SK-N-SH treated with all-trans-retinoic acid at 6 μM for 48 hours (cell line): ENCODE data around the gene PAPPA.

Experiments
- ATAC-seq: fragments of 200-7000 bp; cut with Tn5 transposase; 3 replicates; pipeline ENCODE4 v1.9.1; 2020; ENCODE audit warnings: mild to moderate bottlenecking, moderate library complexity
- ARNTL ChIP-seq: fragments of 450-650 bp; formaldehyde crosslinking; IDR thresholded peaks from 2 replicates; pipeline ENCODE4 v1.5.0; 2020; ENCODE audit warnings: low read depth, mild to moderate bottlenecking, moderate library complexity, borderline replicate concordance
- CREB5 ChIP-seq: fragments of 250-450 bp; sonication (Bioruptor Pico); IDR thresholded peaks from 2 replicates; pipeline ENCODE4 v1.5.1; 2020; ENCODE audit warnings: low read depth, mild to moderate bottlenecking, moderate library complexity
- CSDC2 ChIP-seq: fragments of 250-450 bp; sonication (Bioruptor Pico); IDR thresholded peaks from 2 replicates; pipeline ENCODE4 v1.5.0; 2020; ENCODE audit warnings: mild to moderate bottlenecking, moderate library complexity
- CSRNP3 ChIP-seq: fragments of 250-450 bp; sonication (Bioruptor Pico); IDR thresholded peaks from 2 replicates; pipeline ENCODE4 v1.5.1; 2021; ENCODE audit warnings: mild to moderate bottlenecking, moderate library complexity
- GLIS3 ChIP-seq: fragments of 250-450 bp; sonication (Bioruptor Pico); IDR thresholded peaks from 2 replicates; pipeline ENCODE4 v1.5.0; 2020; ENCODE audit warnings: mild to moderate bottlenecking, moderate library complexity
- ISL1 ChIP-seq: fragments of 250-450 bp; sonication (Bioruptor Pico); IDR thresholded peaks from 2 replicates; pipeline ENCODE4 v2.1.2; 2022; ENCODE audit warnings: mild to moderate bottlenecking, moderate library complexity
- RARB ChIP-seq: fragments of 250-450 bp; sonication (Bioruptor Pico); IDR thresholded peaks from 2 replicates; pipeline ENCODE4 v1.8.0; 2021; ENCODE audit warnings: mild to moderate bottlenecking, moderate library complexity
- SNAI2 ChIP-seq: fragments of 250-450 bp; sonication (Bioruptor Pico); IDR thresholded peaks from 2 replicates; pipeline ENCODE4 v1.5.0; 2020; ENCODE audit warnings: mild to moderate bottlenecking, moderate library complexity
- TCF4 ChIP-seq: fragments of 250-450 bp; sonication (Bioruptor Pico); IDR thresholded peaks from 2 replicates; pipeline ENCODE4 v1.8.0; 2021; ENCODE audit warnings: mild to moderate bottlenecking, moderate library complexity, borderline replicate concordance
- TOX ChIP-seq: fragments of 250-450 bp; sonication (Bioruptor Pico); IDR thresholded peaks from 2 replicates; pipeline ENCODE4 v1.8.0; 2021; ENCODE audit warnings: mild to moderate bottlenecking, moderate library complexity, borderline replicate concordance
- TSHZ2 ChIP-seq: fragments of 250-450 bp; sonication (Bioruptor Pico); IDR thresholded peaks from 2 replicates; pipeline ENCODE4 v1.5.0; 2020; ENCODE audit warnings: mild to moderate bottlenecking, moderate library complexity
- ZC3H10 ChIP-seq: fragments of 250-450 bp; sonication (Bioruptor Pico); IDR thresholded peaks from 2 replicates; pipeline ENCODE4 v1.5.1; 2021; ENCODE audit warnings: mild to moderate bottlenecking, moderate library complexity
- ZFP3 ChIP-seq: fragments of 250-450 bp; sonication (Bioruptor Pico); IDR thresholded peaks from 2 replicates; pipeline ENCODE4 v1.5.0; 2020; ENCODE audit warnings: mild to moderate bottlenecking, moderate library complexity
- ZFP30 ChIP-seq: fragments of 450-650 bp; formaldehyde crosslinking; IDR thresholded peaks from 2 replicates; pipeline ENCODE4 v1.5.0; 2022; ENCODE audit warnings: mild to moderate bottlenecking, moderate library complexity
- ZNF70 ChIP-seq: fragments of 450-650 bp; formaldehyde crosslinking; IDR thresholded peaks from 2 replicates; pipeline ENCODE4 v1.5.0; 2020; ENCODE audit warnings: mild to moderate bottlenecking, moderate library complexity
- ZNF8 ChIP-seq: fragments of 450-650 bp; formaldehyde crosslinking; IDR thresholded peaks from 2 replicates; pipeline ENCODE4 v1.5.0; 2020; ENCODE audit warnings: mild to moderate bottlenecking, moderate library complexity
- TF ChIP-seq, protein P1 (sequence below): fragments of 250-450 bp; sonication (Bioruptor Pico); IDR thresholded peaks from 2 replicates; pipeline ENCODE4 v1.8.0; 2020; ENCODE audit warnings: mild to moderate bottlenecking, moderate library complexity, borderline replicate concordance
- TF ChIP-seq, protein P2 (sequence below): fragments of 250-450 bp; sonication (Bioruptor Pico); IDR thresholded peaks from 2 replicates; pipeline ENCODE4 v1.8.0; 2021; ENCODE audit warnings: low read depth, mild to moderate bottlenecking, moderate library complexity, borderline replicate concordance

PAPPA gene

GRCh38 chr9:116383133-116383532, 229.5 kb downstream of the PAPPA start:
- TF ChIP-seq ISL1 (CRISPR knock-in tag) (no peak), ZNF8 (no peak), GLIS3 (CRISPR knock-in tag) (no peak), TSHZ2 (CRISPR knock-in tag) (no peak), SNAI2 (no peak), TCF4 (CRISPR knock-in tag) (no peak), ZNF70 (no peak), ARNTL (CRISPR knock-in tag) (no peak), ZC3H10 (CRISPR knock-in tag) (no peak), ZFP3 (CRISPR knock-in tag) (no peak), CSDC2 (no peak), CREB5 (CRISPR knock-in tag) (no peak), ZFP30 (CRISPR knock-in tag) (no peak), TOX (CRISPR knock-in tag) (no peak), CSRNP3 (CRISPR knock-in tag) (no peak)
- TF ChIP-seq, protein P1, sequence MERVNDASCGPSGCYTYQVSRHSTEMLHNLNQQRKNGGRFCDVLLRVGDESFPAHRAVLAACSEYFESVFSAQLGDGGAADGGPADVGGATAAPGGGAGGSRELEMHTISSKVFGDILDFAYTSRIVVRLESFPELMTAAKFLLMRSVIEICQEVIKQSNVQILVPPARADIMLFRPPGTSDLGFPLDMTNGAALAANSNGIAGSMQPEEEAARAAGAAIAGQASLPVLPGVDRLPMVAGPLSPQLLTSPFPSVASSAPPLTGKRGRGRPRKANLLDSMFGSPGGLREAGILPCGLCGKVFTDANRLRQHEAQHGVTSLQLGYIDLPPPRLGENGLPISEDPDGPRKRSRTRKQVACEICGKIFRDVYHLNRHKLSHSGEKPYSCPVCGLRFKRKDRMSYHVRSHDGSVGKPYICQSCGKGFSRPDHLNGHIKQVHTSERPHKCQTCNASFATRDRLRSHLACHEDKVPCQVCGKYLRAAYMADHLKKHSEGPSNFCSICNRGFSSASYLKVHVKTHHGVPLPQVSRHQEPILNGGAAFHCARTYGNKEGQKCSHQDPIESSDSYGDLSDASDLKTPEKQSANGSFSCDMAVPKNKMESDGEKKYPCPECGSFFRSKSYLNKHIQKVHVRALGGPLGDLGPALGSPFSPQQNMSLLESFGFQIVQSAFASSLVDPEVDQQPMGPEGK (CRISPR knock-in tag): no peak
- TF ChIP-seq, protein P2, sequence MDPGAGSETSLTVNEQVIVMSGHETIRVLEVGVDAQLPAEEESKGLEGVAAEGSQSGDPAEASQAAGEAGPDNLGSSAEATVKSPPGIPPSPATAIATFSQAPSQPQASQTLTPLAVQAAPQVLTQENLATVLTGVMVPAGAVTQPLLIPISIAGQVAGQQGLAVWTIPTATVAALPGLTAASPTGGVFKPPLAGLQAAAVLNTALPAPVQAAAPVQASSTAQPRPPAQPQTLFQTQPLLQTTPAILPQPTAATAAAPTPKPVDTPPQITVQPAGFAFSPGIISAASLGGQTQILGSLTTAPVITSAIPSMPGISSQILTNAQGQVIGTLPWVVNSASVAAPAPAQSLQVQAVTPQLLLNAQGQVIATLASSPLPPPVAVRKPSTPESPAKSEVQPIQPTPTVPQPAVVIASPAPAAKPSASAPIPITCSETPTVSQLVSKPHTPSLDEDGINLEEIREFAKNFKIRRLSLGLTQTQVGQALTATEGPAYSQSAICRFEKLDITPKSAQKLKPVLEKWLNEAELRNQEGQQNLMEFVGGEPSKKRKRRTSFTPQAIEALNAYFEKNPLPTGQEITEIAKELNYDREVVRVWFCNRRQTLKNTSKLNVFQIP (CRISPR knock-in tag): no peak
- no peak for ATAC-seq

- TF ChIP-seq TCF4 (CRISPR knock-in tag) (no peak), TSHZ2 (CRISPR knock-in tag) (no peak), CSDC2 (no peak), ZNF70 (no peak), RARB (CRISPR knock-in tag) (no peak), CSRNP3 (CRISPR knock-in tag) (no peak), TOX (CRISPR knock-in tag) (no peak), ZC3H10 (CRISPR knock-in tag) (no peak), ARNTL (CRISPR knock-in tag) (no peak)
- TF ChIP-seq, protein P2 (CRISPR knock-in tag): no peak
- TF ChIP-seq, protein P1 (CRISPR knock-in tag): no peak
- ATAC-seq: no peak
These were observed 230.3 kb downstream of the PAPPA start for GRCh38 chr9:116383936-116384335.
